Nephron progenitor cell (in vitro differentiated cells): ENCODE data around the gene SBK2.
A peak's percentile ranks its signal among the peaks of the same experiment; 100 is the strongest.

Experiments
- DNase-seq: peaks from one replicate; pipeline ENCODE4 v3.0.0; 2021
- H3K27ac Mint-ChIP-seq: 2 replicates; pipeline ENCODE4 v1.8.0; 2021; ENCODE audit warnings: mild to moderate bottlenecking, moderate library complexity, mixed read lengths
- H3K27me3 Mint-ChIP-seq: 2 replicates; pipeline ENCODE4 v1.8.0; 2021; ENCODE audit warnings: mild to moderate bottlenecking, low read depth, mixed read lengths; ENCODE audit not compliant: poor library complexity
- H3K36me3 Mint-ChIP-seq: 2 replicates; pipeline ENCODE4 v1.8.0; 2021; ENCODE audit warnings: low read depth, mixed read lengths
- H3K4me1 Mint-ChIP-seq: 2 replicates; pipeline ENCODE4 v1.8.0; 2021; ENCODE audit warnings: mixed read lengths
- H3K4me3 Mint-ChIP-seq: 2 replicates; pipeline ENCODE4 v1.8.0; 2021; ENCODE audit warnings: mild to moderate bottlenecking, moderate library complexity, mixed read lengths
- H3K9me3 Mint-ChIP-seq: 2 replicates; pipeline ENCODE4 v1.8.0; 2021; ENCODE audit warnings: mild to moderate bottlenecking, moderate library complexity, mixed read lengths
- TF ChIP-seq, protein P1 (sequence below): fragments of 200-600 bp; sonication (generic); IDR thresholded peaks from 2 replicates; pipeline ENCODE4 v1.5.0; 2021; ENCODE audit warnings: antibody characterized with exemption

SBK2 gene

DNA sequence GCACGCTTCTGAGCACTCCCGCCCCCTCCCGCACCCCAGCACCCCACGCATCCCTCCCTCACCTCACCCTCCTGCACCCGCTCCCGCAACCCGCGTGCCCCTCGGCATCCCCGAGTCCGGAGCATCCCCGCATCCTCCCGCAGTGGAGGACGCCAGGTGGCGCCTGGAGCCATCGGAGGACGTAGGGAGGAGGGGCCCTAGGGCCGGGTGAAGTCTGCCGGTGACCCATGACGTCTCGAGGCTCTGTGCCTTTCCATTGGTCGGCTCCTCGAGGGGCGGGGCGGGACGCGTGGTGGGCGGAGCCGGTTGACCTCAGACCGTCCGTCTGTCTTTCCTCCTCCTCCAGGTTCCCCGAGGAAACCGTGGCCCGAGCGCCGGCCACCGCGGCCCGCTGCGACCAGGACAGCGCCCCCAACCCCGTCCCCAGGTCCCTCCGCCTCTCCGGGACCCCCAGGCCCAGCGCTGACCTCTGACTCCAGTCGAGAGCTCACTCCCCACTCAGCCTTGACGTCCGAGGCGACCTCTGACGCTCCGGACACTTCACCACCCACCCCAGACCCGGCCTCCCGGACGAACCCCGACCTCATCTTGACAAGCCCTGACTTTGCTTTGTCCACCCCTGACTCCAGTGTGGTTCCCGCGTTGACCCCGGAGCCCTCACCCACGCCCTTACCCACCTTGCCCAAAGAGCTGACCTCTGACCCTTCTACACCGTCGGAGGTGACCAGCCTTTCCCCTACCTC lies 19.9 kb downstream of the SBK2 start:
- Mint-ChIP-seq H3K27me3 (peaks cover 20% of the 10 kb centered on the region), H3K4me1 (peaks cover 21% of the 10 kb centered on the region), H3K4me3 (peak overlapping the region; percentile 71), H3K27ac (peak overlapping the region; percentile 88), H3K9me3 (no peaks in the 10 kb centered on the region), H3K36me3 (no peaks in the 10 kb centered on the region)
- DNase-seq: peak; percentile 93
- TF ChIP-seq, protein P1, sequence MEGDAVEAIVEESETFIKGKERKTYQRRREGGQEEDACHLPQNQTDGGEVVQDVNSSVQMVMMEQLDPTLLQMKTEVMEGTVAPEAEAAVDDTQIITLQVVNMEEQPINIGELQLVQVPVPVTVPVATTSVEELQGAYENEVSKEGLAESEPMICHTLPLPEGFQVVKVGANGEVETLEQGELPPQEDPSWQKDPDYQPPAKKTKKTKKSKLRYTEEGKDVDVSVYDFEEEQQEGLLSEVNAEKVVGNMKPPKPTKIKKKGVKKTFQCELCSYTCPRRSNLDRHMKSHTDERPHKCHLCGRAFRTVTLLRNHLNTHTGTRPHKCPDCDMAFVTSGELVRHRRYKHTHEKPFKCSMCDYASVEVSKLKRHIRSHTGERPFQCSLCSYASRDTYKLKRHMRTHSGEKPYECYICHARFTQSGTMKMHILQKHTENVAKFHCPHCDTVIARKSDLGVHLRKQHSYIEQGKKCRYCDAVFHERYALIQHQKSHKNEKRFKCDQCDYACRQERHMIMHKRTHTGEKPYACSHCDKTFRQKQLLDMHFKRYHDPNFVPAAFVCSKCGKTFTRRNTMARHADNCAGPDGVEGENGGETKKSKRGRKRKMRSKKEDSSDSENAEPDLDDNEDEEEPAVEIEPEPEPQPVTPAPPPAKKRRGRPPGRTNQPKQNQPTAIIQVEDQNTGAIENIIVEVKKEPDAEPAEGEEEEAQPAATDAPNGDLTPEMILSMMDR: peak; percentile 58

DNA sequence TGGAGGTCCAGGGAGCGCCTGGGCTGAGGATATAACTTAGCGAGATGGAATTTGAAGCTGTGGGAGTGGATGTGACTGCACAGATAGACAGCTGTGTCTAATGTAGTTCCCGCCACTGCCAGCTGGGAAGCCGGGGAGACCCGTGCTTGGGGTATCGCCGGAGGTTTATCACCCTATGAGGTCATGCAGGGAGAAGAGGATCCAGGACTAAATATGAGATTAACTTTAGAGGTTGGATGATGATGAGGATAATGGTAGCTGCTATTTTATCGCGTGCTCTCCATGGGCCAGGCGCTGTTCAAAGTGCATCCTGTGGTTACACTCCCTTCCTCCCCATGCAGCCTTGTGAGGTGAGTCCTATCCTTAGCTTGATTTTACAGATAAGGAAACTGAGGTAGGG lies 28.8 kb downstream of the SBK2 start:
- H3K36me3 Mint-ChIP-seq: peaks cover 6% of the 10 kb centered on the region
- no peak overlapping the region for H3K27ac Mint-ChIP-seq
- DNase-seq: no peak
- peaks cover 14% of the 10 kb centered on the region for H3K4me1 Mint-ChIP-seq
- peaks cover 61% of the 10 kb centered on the region for H3K27me3 Mint-ChIP-seq
- peaks cover 23% of the 10 kb centered on the region for H3K9me3 Mint-ChIP-seq
- TF ChIP-seq, protein P1: no peak
- H3K4me3 Mint-ChIP-seq: no peak overlapping the region

DNA sequence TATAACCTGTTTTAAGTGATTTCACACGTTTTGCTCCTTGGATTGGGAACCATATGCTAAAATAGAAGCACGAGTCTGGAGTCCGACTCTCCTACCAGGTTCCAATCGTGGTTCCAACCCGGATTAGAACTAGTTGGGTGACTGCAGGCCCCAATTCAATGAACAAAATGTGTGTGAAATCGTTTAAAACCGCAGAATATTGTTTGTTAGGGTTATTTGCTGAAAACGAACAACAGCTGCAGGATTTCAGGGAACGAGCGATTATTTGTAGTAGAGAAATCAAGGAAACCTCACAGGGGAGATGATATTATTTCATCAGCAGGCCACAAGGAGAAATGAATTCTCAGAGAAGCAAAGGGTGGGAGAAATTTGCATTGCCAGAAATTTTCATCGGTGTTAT lies 32.0 kb downstream of the SBK2 start:
- no peak for DNase-seq
- TF ChIP-seq, protein P1: no peak
- no peak overlapping the region for H3K4me3 Mint-ChIP-seq
- peaks cover 32% of the 10 kb centered on the region for H3K9me3 Mint-ChIP-seq
- H3K4me1 Mint-ChIP-seq: peaks cover 7% of the 10 kb centered on the region
- H3K36me3 Mint-ChIP-seq: peaks cover 19% of the 10 kb centered on the region
- H3K27ac Mint-ChIP-seq: no peak overlapping the region
- peaks cover 58% of the 10 kb centered on the region for H3K27me3 Mint-ChIP-seq

DNA sequence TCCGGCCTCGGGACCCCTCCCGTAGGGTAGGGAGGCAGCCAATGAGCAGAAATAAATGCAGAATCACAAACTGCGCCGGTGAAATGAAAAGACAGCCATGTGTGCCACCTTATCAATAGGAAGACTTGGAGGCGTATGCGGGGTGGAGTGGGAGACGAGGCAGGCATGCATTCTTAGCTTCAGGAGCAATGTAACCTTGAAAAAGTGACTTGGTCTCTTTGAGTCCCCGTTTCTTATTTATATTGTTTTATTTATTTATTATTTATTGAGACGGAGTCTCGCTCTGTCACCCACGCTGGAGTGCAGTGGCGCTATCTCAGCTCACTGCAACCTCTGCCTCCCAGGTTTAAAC lies 32.7 kb downstream of the SBK2 start:
- Mint-ChIP-seq H3K27me3 (peaks cover 63% of the 10 kb centered on the region), H3K36me3 (peaks cover 19% of the 10 kb centered on the region), H3K4me3 (no peak overlapping the region), H3K27ac (no peak overlapping the region), H3K9me3 (peaks cover 32% of the 10 kb centered on the region), H3K4me1 (peaks cover 11% of the 10 kb centered on the region)
- TF ChIP-seq, protein P1: no peak
- DNase-seq: no peak

DNA sequence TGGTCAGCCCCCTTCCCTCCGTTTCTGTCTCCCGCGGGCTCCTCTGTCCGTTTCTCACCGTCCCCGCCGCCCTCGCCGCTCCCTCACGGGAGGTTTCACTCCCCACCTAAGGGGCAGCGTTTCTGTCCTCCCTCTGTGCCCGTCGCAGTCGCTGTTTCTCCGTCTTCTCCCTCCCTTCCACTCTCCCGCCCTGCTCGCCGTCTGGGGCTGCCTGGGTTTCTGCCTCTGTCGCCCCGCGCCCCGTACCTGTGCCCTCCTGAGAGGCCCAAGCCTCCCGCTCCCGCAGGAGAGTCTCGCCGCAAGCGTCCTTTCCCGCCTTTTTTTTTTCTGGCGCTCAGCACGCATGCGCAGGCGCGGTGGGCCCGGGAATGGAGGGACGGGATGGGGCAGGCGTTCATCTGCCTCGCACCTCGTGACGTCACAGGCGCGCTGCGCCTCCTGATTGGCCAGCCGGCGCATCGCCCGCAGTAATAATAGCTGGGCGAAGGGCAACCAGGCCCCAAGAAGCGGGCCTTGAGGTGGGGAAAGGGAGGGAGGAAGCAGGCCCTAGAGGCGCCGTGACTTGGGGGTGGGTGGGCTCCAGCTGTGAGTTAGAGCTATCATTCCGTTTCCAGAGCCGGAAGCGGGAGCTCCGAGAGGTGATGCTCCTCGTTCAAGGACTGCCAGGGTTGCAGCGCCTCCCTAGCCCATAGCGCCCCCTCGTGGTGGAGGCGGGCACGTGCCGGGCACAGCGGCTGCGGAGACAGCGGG lies 33.3 kb downstream of the SBK2 start:
- Mint-ChIP-seq H3K27me3 (peaks cover 64% of the 10 kb centered on the region), H3K27ac (no peak overlapping the region), H3K9me3 (peaks cover 32% of the 10 kb centered on the region), H3K36me3 (peaks cover 19% of the 10 kb centered on the region), H3K4me3 (no peak overlapping the region), H3K4me1 (peaks cover 16% of the 10 kb centered on the region)
- peak; percentile 94 for DNase-seq
- TF ChIP-seq, protein P1: peak; percentile 98

DNA sequence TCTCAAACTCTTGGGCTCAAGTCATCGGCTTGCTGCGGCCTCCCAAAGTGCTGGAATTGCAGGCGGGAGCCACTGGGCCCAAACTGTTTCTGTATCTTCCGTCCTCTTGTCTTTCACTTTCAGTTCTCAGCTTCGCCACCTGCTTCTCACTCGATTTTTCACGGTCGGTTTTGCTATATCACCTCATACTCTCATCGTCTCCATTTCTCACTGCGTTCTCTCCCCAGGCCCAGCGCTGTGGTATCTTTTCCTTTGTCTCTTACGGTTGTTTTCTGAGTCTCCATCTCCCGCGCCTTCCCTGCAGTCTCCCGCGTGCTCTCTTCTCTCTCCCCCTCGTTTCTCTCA lies 33.8 kb downstream of the SBK2 start:
- DNase-seq: no peak
- Mint-ChIP-seq H3K4me3 (no peak overlapping the region), H3K4me1 (peaks cover 16% of the 10 kb centered on the region), H3K9me3 (peaks cover 32% of the 10 kb centered on the region), H3K36me3 (peaks cover 19% of the 10 kb centered on the region), H3K27ac (no peak overlapping the region), H3K27me3 (peaks cover 63% of the 10 kb centered on the region)
- TF ChIP-seq, protein P1: no peak
